Measurements from ENCODE around the gene HS3ST4.

- TF ChIP-seq CTCF (IDR thresholded peaks at IDR 0.05) (no peak), SIN3A (IDR thresholded peaks at IDR 0.05; ENCODE audit: borderline replicate concordance, insufficient read depth, low read depth, low read length) (no peak)
Measured at GRCh38 chr16:25730396-25730795, 38.6 kb downstream of the HS3ST4 start.

All from Panc1 (cell line).